GM10266 (cell line): ENCODE results near the gene CEACAM16.
A peak's percentile ranks its signal among the peaks of the same experiment; 100 is the strongest.

Experiments used
- DNase-seq: peaks from one replicate; pipeline ENCODE4 v3.0.0; 2012; ENCODE audit errors: extremely low spot score
- TF ChIP-seq, protein P1 (sequence below): IDR thresholded peaks from 2 replicates; pipeline ENCODE4 v1.5.1; 2012; ENCODE audit warnings: mild to moderate bottlenecking, low read depth; ENCODE audit not compliant: control insufficient read depth, insufficient read depth; ENCODE audit errors: missing control alignments

CEACAM16 gene

DNA sequence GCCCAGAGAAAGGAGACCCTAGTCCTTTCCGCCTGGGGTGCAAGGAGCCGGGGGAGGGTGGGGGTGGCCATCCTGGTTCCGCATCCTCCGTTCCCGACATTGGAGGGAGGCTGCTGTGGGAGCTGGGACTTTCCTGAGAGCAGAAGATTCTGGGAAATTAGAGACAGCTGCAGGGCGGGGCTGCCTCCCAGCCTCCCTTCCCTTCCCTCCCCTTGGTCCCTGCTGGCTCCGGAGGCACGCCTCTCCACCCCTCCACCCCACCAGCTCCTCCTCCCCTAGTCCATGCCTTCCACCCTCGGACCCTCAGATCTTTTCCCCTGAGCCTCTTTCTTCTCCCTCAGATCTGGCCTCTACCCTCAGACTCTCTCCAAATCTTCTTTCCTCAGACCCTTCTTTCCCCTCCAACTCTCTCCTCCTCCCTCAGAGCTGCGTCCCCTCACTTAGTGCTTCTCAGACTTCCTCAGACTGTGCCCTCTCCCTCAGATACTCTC lies 46.4 kb downstream of the CEACAM16 start:
- DNase-seq: no peak
- TF ChIP-seq, protein P1, sequence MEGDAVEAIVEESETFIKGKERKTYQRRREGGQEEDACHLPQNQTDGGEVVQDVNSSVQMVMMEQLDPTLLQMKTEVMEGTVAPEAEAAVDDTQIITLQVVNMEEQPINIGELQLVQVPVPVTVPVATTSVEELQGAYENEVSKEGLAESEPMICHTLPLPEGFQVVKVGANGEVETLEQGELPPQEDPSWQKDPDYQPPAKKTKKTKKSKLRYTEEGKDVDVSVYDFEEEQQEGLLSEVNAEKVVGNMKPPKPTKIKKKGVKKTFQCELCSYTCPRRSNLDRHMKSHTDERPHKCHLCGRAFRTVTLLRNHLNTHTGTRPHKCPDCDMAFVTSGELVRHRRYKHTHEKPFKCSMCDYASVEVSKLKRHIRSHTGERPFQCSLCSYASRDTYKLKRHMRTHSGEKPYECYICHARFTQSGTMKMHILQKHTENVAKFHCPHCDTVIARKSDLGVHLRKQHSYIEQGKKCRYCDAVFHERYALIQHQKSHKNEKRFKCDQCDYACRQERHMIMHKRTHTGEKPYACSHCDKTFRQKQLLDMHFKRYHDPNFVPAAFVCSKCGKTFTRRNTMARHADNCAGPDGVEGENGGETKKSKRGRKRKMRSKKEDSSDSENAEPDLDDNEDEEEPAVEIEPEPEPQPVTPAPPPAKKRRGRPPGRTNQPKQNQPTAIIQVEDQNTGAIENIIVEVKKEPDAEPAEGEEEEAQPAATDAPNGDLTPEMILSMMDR: no peak

GRCh38 chr19:44745887-44746600 lies 47.1 kb downstream of the CEACAM16 start:
- no peak for DNase-seq
- TF ChIP-seq, protein P1: no peak

DNA sequence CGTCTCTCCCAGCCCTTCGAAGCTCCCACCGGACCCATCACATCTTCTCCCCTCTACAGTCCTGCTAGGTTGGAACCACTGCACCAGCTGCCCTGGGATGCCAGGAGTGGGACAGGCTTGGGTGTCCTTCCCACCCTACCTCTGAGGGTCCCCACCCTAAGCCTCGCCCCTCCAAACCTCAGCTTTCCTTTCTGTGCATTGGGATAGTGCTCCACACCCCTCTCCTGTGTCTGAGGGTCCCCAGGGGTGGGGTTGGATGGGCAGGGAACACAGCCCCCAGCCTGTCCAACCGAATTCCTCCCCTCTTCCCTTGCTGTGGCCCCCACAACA lies 47.6 kb downstream of the CEACAM16 start:
- no peak for DNase-seq
- TF ChIP-seq, protein P1: no peak

DNA sequence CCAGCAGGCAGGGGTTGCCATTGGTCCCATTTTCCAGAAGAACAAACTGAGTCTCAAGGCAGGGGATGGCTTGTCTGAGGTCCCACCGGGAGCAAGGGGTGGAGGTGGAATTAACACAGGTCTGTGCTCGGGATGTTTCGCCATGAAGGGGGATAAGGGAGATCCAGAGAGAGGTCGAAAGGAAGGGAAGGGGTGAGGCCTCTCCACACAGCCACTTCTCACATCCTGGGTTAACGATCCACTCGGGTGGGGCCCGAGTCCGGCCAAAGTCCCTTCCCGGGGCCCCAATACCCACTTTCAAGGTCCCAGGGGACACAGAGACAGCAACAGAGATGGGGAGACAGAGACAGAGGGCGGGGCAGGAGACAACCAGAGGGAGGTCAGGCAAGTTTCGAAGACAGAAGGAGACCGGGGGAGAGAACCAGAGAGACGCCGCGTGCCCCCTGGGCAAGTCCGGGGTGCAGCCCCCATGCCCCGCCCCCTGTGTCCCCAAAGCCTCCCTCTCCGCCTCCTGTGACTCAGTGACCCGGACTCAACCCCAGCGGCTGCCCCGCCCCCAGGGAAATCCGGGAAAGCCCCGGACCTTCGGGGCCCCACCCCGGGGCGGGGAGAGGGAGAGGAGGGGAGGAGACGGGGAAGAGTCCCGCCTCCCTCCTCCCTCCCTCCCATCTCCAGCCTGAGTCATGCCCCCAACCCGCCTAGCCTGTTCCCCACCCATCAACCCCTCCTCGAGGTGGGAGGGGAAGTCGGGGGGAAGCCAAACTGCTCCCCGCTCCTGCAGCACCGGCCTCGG lies 48.2 kb downstream of the CEACAM16 start:
- peak; percentile 90 for DNase-seq
- TF ChIP-seq, protein P1: no peak

- TF ChIP-seq, protein P1: no peak
- DNase-seq: no peak
These were observed 48.9 kb downstream of the CEACAM16 start for GRCh38 chr19:44747739-44748425.

GRCh38 chr19:44748426-44749254 lies 49.7 kb downstream of the CEACAM16 start, which contains the start of gene BCL3:
Gene BCL3, plus strand, starts transcription at chr19:44748708. Its CDS starts 83 bp downstream, at chr19:44748791.
- TF ChIP-seq, protein P1: no peak
- DNase-seq: peak; percentile 90
